HepG2 (cell line): ENCODE measurements around the gene CCN2. TPM values are rescaled to one million over a fixed set of nuclear protein-coding genes. Genes with fewer than 3 reads are reported as not detected.

Source experiments
- EP300 ChIP-seq, 3 experiments: sonication (generic) in 1 of 3; formaldehyde crosslinking in 1 of 3; IDR thresholded peaks; 2 replicates each; pipeline versions ENCODE4 v1.5.1 to v1.6.1; 2011 to 2020; ENCODE audit warnings: low read depth in 2 of 3, low read length in 2 of 3, borderline replicate concordance in 1 of 3, improper control_type of control experiment in 1 of 3, mild to moderate bottlenecking in 1 of 3, missing genetic modification reagents in 1 of 3, moderate library complexity in 1 of 3
- HOXA9 ChIP-seq: sonication (generic); formaldehyde crosslinking; IDR thresholded peaks from 2 replicates; pipeline ENCODE4 v1.8.1; 2022; ENCODE audit warnings: missing genetic modification reagents, mild to moderate bottlenecking, moderate library complexity, borderline replicate concordance
- JUN ChIP-seq: sonication (generic); formaldehyde crosslinking; IDR thresholded peaks from 2 replicates; pipeline ENCODE4 v1.4.0; 2020; ENCODE audit warnings: mild to moderate bottlenecking, missing genetic modification reagents
- KMT2A ChIP-seq: sonication (generic); formaldehyde crosslinking; IDR thresholded peaks from 2 replicates; pipeline ENCODE4 v1.4.0; 2020; ENCODE audit warnings: missing genetic modification reagents
- KMT2B ChIP-seq: IDR thresholded peaks from 2 replicates; pipeline ENCODE4 v1.6.1; 2016; ENCODE audit warnings: missing genetic modification reagents, missing compliant biosample characterization
- MEIS1 ChIP-seq: sonication (generic); formaldehyde crosslinking; IDR thresholded peaks from 2 replicates; pipeline ENCODE4 v1.9.0; 2021; ENCODE audit warnings: mild to moderate bottlenecking, missing genetic modification reagents, moderate library complexity, borderline replicate concordance
- NBN ChIP-seq: fragments of 450-650 bp; conservative IDR thresholded peaks from 2 replicates; pipeline ENCODE4 v1.6.1; 2017
- POGZ ChIP-seq: sonication (generic); formaldehyde crosslinking; IDR thresholded peaks from 2 replicates; pipeline ENCODE4 v1.4.0; 2020; ENCODE audit warnings: mild to moderate bottlenecking, missing genetic modification reagents
- POLR2AphosphoS5 ChIP-seq: IDR thresholded peaks from 2 replicates; pipeline ENCODE4 v1.6.1; 2012; ENCODE audit warnings: low read depth, low read length
- SRSF4 ChIP-seq: fragments of 200-400 bp; formaldehyde crosslinking; IDR thresholded peaks from one replicate; pipeline ENCODE4 v1.6.1; 2018; ENCODE audit warnings: mild to moderate bottlenecking, low read depth, low read length, moderate library complexity; ENCODE audit not compliant: poor library complexity, severe bottlenecking
- TFDP1 ChIP-seq: IDR thresholded peaks from 2 replicates; pipeline ENCODE4 v1.6.1; 2016; ENCODE audit warnings: missing compliant biosample characterization, missing genetic modification reagents, borderline replicate concordance
- TFDP2 ChIP-seq: sonication (generic); formaldehyde crosslinking; IDR thresholded peaks from 2 replicates; pipeline ENCODE4 v1.4.0; 2020; ENCODE audit warnings: missing genetic modification reagents
- ZBTB20 ChIP-seq: sonication (generic); formaldehyde crosslinking; IDR thresholded peaks from 2 replicates; pipeline ENCODE4 v1.8.1; 2023; ENCODE audit warnings: missing genetic modification reagents, low read depth, mild to moderate bottlenecking, borderline replicate concordance
- ZNF136 ChIP-seq: sonication (generic); formaldehyde crosslinking; IDR thresholded peaks from 2 replicates; pipeline ENCODE4 v1.8.1; 2022; ENCODE audit warnings: low read depth, mild to moderate bottlenecking, moderate library complexity, missing genetic modification reagents
- ZNF20 ChIP-seq: sonication (generic); formaldehyde crosslinking; IDR thresholded peaks from 2 replicates; pipeline ENCODE4 v1.4.0; 2020; ENCODE audit warnings: mild to moderate bottlenecking, moderate library complexity, missing genetic modification reagents
- ZNF329 ChIP-seq: sonication (generic); formaldehyde crosslinking; IDR thresholded peaks from 2 replicates; pipeline ENCODE4 v1.9.0; 2021; ENCODE audit warnings: low read depth, mild to moderate bottlenecking, missing genetic modification reagents
- ZNF367 ChIP-seq: sonication (generic); formaldehyde crosslinking; IDR thresholded peaks from 2 replicates; pipeline ENCODE4 v1.4.0; 2020; ENCODE audit warnings: missing genetic modification reagents, borderline replicate concordance
- ZNF556 ChIP-seq: sonication (generic); formaldehyde crosslinking; IDR thresholded peaks from 2 replicates; pipeline ENCODE4 v1.4.0; 2020; ENCODE audit warnings: mild to moderate bottlenecking, missing genetic modification reagents, borderline replicate concordance
- polyA plus RNA-seq, 8 experiments: library from polyadenylated mRNA; depleted of rRNA in 3 of 8; stranded (reverse) in 7 of 8; unstranded in 1 of 8; fragments of >200 nt; fragmentation: Illumina TruSeq in 4 of 8; extraction: Trizol in 4 of 8; gene quantifications; 2 replicates each; pipeline versions ENCODE4 v1.2.1 to v1.2.3, GENCODE V29; 2011 to 2016; ENCODE audit warnings: low read depth in 4 of 8, missing spikeins in 1 of 8, mixed read lengths in 1 of 8; ENCODE audit not compliant: insufficient read depth in 1 of 8
- total RNA-seq, 5 experiments: library from RNA; depleted of rRNA; stranded (reverse); fragments of >200 nt; fragmentation: Illumina TruSeq; extraction: Trizol; gene quantifications; 2 replicates each; pipeline ENCODE4 v1.2.3, GENCODE V29; 2016; ENCODE audit warnings: low read depth in 1 of 5
- TF ChIP-seq, protein P1 (sequence below): sonication (generic); formaldehyde crosslinking; IDR thresholded peaks from 2 replicates; pipeline ENCODE4 v1.5.0; 2020; ENCODE audit warnings: missing genetic modification reagents
- TF ChIP-seq, protein P2 (sequence below): IDR thresholded peaks from 2 replicates; pipeline ENCODE4 v1.6.1; 2018; ENCODE audit warnings: missing genetic modification reagents, mild to moderate bottlenecking, missing compliant biosample characterization
- TF ChIP-seq, protein P3 (sequence below): sonication (generic); formaldehyde crosslinking; IDR thresholded peaks from 2 replicates; pipeline ENCODE4 v1.5.1; 2020; ENCODE audit warnings: mild to moderate bottlenecking, missing genetic modification reagents, borderline replicate concordance
- TF ChIP-seq, protein P4 (sequence below): sonication (generic); formaldehyde crosslinking; IDR thresholded peaks from 2 replicates; pipeline ENCODE4 v1.4.0; 2020; ENCODE audit warnings: low read depth, mild to moderate bottlenecking, missing genetic modification reagents

The CCN2 gene
- total and polyA plus RNA-seq, 2 of the 13 experiments (the other 11 are each of a cell fraction or from before 2014, with no cell fraction given): 34.7 to 316 TPM

- TF ChIP-seq, protein P1, sequence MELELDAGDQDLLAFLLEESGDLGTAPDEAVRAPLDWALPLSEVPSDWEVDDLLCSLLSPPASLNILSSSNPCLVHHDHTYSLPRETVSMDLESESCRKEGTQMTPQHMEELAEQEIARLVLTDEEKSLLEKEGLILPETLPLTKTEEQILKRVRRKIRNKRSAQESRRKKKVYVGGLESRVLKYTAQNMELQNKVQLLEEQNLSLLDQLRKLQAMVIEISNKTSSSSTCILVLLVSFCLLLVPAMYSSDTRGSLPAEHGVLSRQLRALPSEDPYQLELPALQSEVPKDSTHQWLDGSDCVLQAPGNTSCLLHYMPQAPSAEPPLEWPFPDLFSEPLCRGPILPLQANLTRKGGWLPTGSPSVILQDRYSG: no peak
- no peak for TF ChIP-seq NBN
- no peak for TF ChIP-seq ZBTB20 (CRISPR knock-in tag)
- no peak; the same call in 1 of the 2 replicates for TF ChIP-seq KMT2A (CRISPR knock-in tag)
- no peak for TF ChIP-seq ZNF20 (CRISPR knock-in tag)
- no peak for TF ChIP-seq TFDP2
- TF ChIP-seq ZNF329: 0 out of 2 replicates have a peak, but pooled peaks have one; percentile 40
- peak; percentile 78 for TF ChIP-seq POGZ
- peak; percentile 89 for TF ChIP-seq MEIS1 (CRISPR knock-in tag)
- TF ChIP-seq HOXA9: no peak
- TF ChIP-seq JUN (CRISPR knock-in tag): no peak
- TF ChIP-seq, protein P2, sequence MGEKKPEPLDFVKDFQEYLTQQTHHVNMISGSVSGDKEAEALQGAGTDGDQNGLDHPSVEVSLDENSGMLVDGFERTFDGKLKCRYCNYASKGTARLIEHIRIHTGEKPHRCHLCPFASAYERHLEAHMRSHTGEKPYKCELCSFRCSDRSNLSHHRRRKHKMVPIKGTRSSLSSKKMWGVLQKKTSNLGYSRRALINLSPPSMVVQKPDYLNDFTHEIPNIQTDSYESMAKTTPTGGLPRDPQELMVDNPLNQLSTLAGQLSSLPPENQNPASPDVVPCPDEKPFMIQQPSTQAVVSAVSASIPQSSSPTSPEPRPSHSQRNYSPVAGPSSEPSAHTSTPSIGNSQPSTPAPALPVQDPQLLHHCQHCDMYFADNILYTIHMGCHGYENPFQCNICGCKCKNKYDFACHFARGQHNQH: peak; percentile 92
- TF ChIP-seq, protein P3, sequence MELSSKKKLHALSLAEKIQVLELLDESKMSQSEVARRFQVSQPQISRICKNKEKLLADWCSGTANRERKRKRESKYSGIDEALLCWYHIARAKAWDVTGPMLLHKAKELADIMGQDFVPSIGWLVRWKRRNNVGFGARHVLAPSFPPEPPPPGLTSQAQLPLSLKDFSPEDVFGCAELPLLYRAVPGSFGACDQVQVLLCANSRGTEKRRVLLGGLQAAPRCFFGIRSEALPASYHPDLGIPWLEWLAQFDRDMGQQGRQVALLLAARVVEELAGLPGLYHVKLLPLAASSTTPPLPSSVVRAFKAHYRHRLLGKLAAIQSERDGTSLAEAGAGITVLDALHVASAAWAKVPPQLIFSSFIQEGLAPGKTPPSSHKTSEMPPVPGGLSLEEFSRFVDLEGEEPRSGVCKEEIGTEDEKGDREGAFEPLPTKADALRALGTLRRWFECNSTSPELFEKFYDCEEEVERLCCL: no peak
- no peak for TF ChIP-seq ZNF136
- TF ChIP-seq ZNF367 (CRISPR knock-in tag): no peak
- TF ChIP-seq, protein P4, sequence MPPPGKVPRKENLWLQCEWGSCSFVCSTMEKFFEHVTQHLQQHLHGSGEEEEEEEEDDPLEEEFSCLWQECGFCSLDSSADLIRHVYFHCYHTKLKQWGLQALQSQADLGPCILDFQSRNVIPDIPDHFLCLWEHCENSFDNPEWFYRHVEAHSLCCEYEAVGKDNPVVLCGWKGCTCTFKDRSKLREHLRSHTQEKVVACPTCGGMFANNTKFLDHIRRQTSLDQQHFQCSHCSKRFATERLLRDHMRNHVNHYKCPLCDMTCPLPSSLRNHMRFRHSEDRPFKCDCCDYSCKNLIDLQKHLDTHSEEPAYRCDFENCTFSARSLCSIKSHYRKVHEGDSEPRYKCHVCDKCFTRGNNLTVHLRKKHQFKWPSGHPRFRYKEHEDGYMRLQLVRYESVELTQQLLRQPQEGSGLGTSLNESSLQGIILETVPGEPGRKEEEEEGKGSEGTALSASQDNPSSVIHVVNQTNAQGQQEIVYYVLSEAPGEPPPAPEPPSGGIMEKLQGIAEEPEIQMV (CRISPR knock-in tag): no peak
- TF ChIP-seq EP300 (IDR thresholded peaks at IDR 0.05; ENCODE audit: low read depth in 2 of 2, low read length in 2 of 2): peak in 1 of 2 experiments; percentile 97; a peak in 2 of 4 replicates
- peak; percentile 92 for TF ChIP-seq EP300 (CRISPR knock-in tag; IDR thresholded peaks at IDR 0.05; ENCODE audit: borderline replicate concordance)
- TF ChIP-seq KMT2B (CRISPR knock-in tag): peak; percentile 60
- 0 out of 2 replicates have a peak, but pooled peaks have one; percentile 42 for TF ChIP-seq TFDP1 (CRISPR knock-in tag)
- no peak; the same call in 1 of the 2 replicates for TF ChIP-seq ZNF556
- TF ChIP-seq SRSF4: no peak
- no peak for TF ChIP-seq POLR2AphosphoS5
Observed at GRCh38 chr6:131976545-131977061, 25.4 kb upstream of the CCN2 start (continued).
